ENCODE results near the gene MOB3B.

The MOB3B gene

GRCh38 chr9:27558307-27558706 lies 28.7 kb upstream of the MOB3B start:
- no peak overlapping the region for H3K4me3 ChIP-seq (ENCODE audit: low read length)
- TF ChIP-seq CTCF (conservative IDR thresholded peaks at IDR 0.05; ENCODE audit: low read depth, low read length) = no peak
- no peak for DNase-seq (ENCODE audit: low read depth)

- no peak overlapping the region for H3K4me3 ChIP-seq (ENCODE audit: low read length)
- TF ChIP-seq CTCF (conservative IDR thresholded peaks at IDR 0.05; ENCODE audit: low read depth, low read length) = no peak
- DNase-seq (ENCODE audit: low read depth) = no peak
These were observed 26.9 kb upstream of the MOB3B start for GRCh38 chr9:27556470-27556869.

GRCh38 chr9:27554712-27555111 lies 25.1 kb upstream of the MOB3B start:
- DNase-seq (ENCODE audit: low read depth) = no peak
- no peak overlapping the region for H3K4me3 ChIP-seq (ENCODE audit: low read length)
- TF ChIP-seq CTCF (conservative IDR thresholded peaks at IDR 0.05; ENCODE audit: low read depth, low read length) = no peak

- TF ChIP-seq CTCF (conservative IDR thresholded peaks at IDR 0.05; ENCODE audit: low read depth, low read length) = no peak
- H3K4me3 ChIP-seq (ENCODE audit: low read length) = no peak overlapping the region
- DNase-seq (ENCODE audit: low read depth) = no peak
These were observed 19.7 kb upstream of the MOB3B start for GRCh38 chr9:27549196-27549755.

- TF ChIP-seq CTCF (conservative IDR thresholded peaks at IDR 0.05; ENCODE audit: low read depth, low read length) = peak; percentile 50
- DNase-seq (ENCODE audit: low read depth) = no peak
- no peak overlapping the region for H3K4me3 ChIP-seq (ENCODE audit: low read length)
These were observed 18.6 kb upstream of the MOB3B start for GRCh38 chr9:27548055-27548741.

GRCh38 chr9:27545471-27545870 lies 15.9 kb upstream of the MOB3B start:
- DNase-seq (ENCODE audit: low read depth) = no peak
- TF ChIP-seq CTCF (conservative IDR thresholded peaks at IDR 0.05; ENCODE audit: low read depth, low read length) = no peak
- H3K4me3 ChIP-seq (ENCODE audit: low read length) = no peak overlapping the region

GRCh38 chr9:27542508-27542907 lies 12.9 kb upstream of the MOB3B start:
- TF ChIP-seq CTCF (conservative IDR thresholded peaks at IDR 0.05; ENCODE audit: low read depth, low read length) = no peak
- no peak overlapping the region for H3K4me3 ChIP-seq (ENCODE audit: low read length)
- DNase-seq (ENCODE audit: low read depth) = peak; percentile 39

Data from retinal pigment epithelial cell (primary cell).